Esophagus muscularis mucosa (tissue), 4 donors: ENCODE results near the gene NDUFB1. TPM values are rescaled to one million over a fixed set of nuclear protein-coding genes. Genes with fewer than 3 reads are reported as not detected.

Experiments
- DNase-seq: peaks from one replicate; pipeline ENCODE4 v3.0.0-alpha.2; 2017; ENCODE audit errors: extremely low spot score
- H3K27ac ChIP-seq, 4 donors: fragments of 200-600 bp; sonication (generic); replicated peaks in 1 of 4; 1 replicate in 3 of 4; 2 replicates in 1 of 4; pipeline ENCODE4 v1.5.1; 2016 to 2019; ENCODE audit warnings: mild to moderate bottlenecking in 1 of 4
- H3K27me3 ChIP-seq, 4 donors: fragments of 200-600 bp; sonication (generic); one replicate each; pipeline versions ENCODE4 v1.5.1 to v1.6.0; 2016 to 2019
- H3K36me3 ChIP-seq, 4 donors: fragments of 200-600 bp; sonication (generic); one replicate each; pipeline ENCODE4 v1.5.1; 2016 to 2019
- H3K4me1 ChIP-seq, 4 donors: fragments of 200-600 bp; sonication (generic); one replicate each; pipeline ENCODE4 v1.5.1; 2016 to 2019
- H3K4me3 ChIP-seq, 4 donors: fragments of 200-600 bp; sonication (generic); 1 replicate in 2 of 4; 2 replicates in 2 of 4; pipeline ENCODE4 v1.5.1; 2016 to 2019; ENCODE audit warnings: mild to moderate bottlenecking in 4 of 4, moderate library complexity in 1 of 4
- H3K9me3 ChIP-seq, 4 donors: fragments of 200-600 bp; sonication (generic); 1 replicate in 3 of 4; 2 replicates in 1 of 4; pipeline ENCODE4 v1.5.1; 2016 to 2019
- CTCF ChIP-seq, 3 experiments: fragments of 200-600 bp in 2 of 3; fragments of 450-650 bp in 1 of 3; sonication (generic) in 2 of 3; IDR thresholded peaks; one replicate each; pipeline ENCODE4 v1.5.1; 2017 to 2019; ENCODE audit warnings: antibody characterized with exemption in 3 of 3, mild to moderate bottlenecking in 2 of 3, moderate library complexity in 1 of 3
- EP300 ChIP-seq: sonication (generic); formaldehyde crosslinking; IDR thresholded peaks from one replicate; pipeline ENCODE4 v1.6.1; 2017; ENCODE audit warnings: antibody characterized with exemption
- POLR2A ChIP-seq: fragments of 450-650 bp; IDR thresholded peaks from one replicate; pipeline ENCODE4 v1.6.1; 2017; ENCODE audit warnings: antibody characterized with exemption, moderate library complexity, mild to moderate bottlenecking, low read depth
- POLR2AphosphoS5 ChIP-seq, 2 donors: sonication (generic); formaldehyde crosslinking; IDR thresholded peaks; one replicate each; pipeline ENCODE4 v1.6.1; 2017; ENCODE audit warnings: antibody characterized with exemption in 2 of 2
- WGBS: methylation state at CpG from one replicate; pipeline ENCODE4 v1.1.5; 2018; 5-methylcytosine and 5-hydroxymethylcytosine counted together
- intact Hi-C: fragments of 100-400 bp; cut with DNase I; formaldehyde crosslinking; loops from one replicate; pipeline ENCODE4 v1.15.1; 2023
- total RNA-seq, 4 donors: library from RNA; depleted of rRNA; stranded (reverse); fragments of >200 nt; gene quantifications; one replicate each; pipeline versions ENCODE4 v1.1.0 to v1.2.1, GENCODE V29; 2016

NDUFB1 gene
- total RNA-seq, 4 donors from 2014 or later = 197 to 457 (median 369) TPM

- Histone ChIP-seq H3K9me3 (no peaks in the 10 kb centered on the region), H3K4me3 (peak within 1 kb of the TSS; percentile 76 to 100 (median 83)), H3K27me3 (no peaks in the 10 kb centered on the region), H3K4me1 (peaks cover 36 to 48% (median 44%) of the 10 kb centered on the region in 4 donors), H3K27ac (peak within 1 kb of the TSS; percentile 89 to 99 (median 95)), H3K36me3 (no peaks in the 10 kb centered on the region)
- peak; percentile 99 for DNase-seq
- intact Hi-C loops = loop anchor here (5.0 kb wide), 1 partner anchor 64 kb away; the partner anchor contains the start of gene TRIP11
- TF ChIP-seq EP300 = no peak
- peak; percentile 77 to 84 for TF ChIP-seq POLR2AphosphoS5 (IDR thresholded peaks at IDR 0.05)
- TF ChIP-seq CTCF (IDR thresholded peaks at IDR 0.05) = peak; percentile 81 to 88 (median 82)
- peak; percentile 30 for TF ChIP-seq POLR2A
- WGBS = under 1% methylated on average over 23 of the region's 66 CpGs
These were observed 15.2 kb downstream of the NDUFB1 start, which contains the start of gene ATXN3 for GRCh38 chr14:92106143-92106926. ATXN3 (minus strand) TSS chr14:92106582; CDS start chr14:92106552, 30 bp downstream.

GRCh38 chr14:92105893-92106142, 15.7 kb downstream of the NDUFB1 start:
- intact Hi-C loops = loop anchor here (5.0 kb wide), 1 partner anchor 64 kb away; the partner anchor contains the start of gene TRIP11
- no peak for TF ChIP-seq CTCF (IDR thresholded peaks at IDR 0.05)
- no peak for TF ChIP-seq POLR2A
- TF ChIP-seq POLR2AphosphoS5 (IDR thresholded peaks at IDR 0.05) = no peak
- TF ChIP-seq EP300 = no peak
- H3K27me3 ChIP-seq = no peaks in the 10 kb centered on the region

GRCh38 chr14:92105073-92105892, 16.2 kb downstream of the NDUFB1 start:
- TF ChIP-seq CTCF (IDR thresholded peaks at IDR 0.05) (no peak), POLR2AphosphoS5 (IDR thresholded peaks at IDR 0.05) (no peak), EP300 (no peak)
- Histone ChIP-seq H3K27me3 (no peaks in the 10 kb centered on the region), H3K4me3 (peak overlapping the region; percentile 76 to 100 (median 83)), H3K9me3 (no peaks in the 10 kb centered on the region), H3K36me3 (no peaks in the 10 kb centered on the region), H3K4me1 (peaks cover 36 to 59% (median 55%) of the 10 kb centered on the region in 4 donors), H3K27ac (peak overlapping the region; percentile 89 to 99 (median 95))
- 55% methylated on average over 16 of the region's 16 CpGs for WGBS
- intact Hi-C loops = loop anchor here (5.0 kb wide), 1 partner anchor 63 kb away; the partner anchor contains the start of gene TRIP11
- DNase-seq = no peak

More at GRCh38 chr14:92105893-92106142, 15.7 kb downstream of the NDUFB1 start:
- H3K4me3 ChIP-seq = peak overlapping the region; percentile 76 to 100 (median 83)
- WGBS = 0% methylated on average over 10 of the region's 10 CpGs
- H3K4me1 ChIP-seq = peaks cover 36 to 53% (median 49%) of the 10 kb centered on the region in 4 donors
- DNase-seq = peak; percentile 92
- H3K27ac ChIP-seq = peak overlapping the region; percentile 89 to 99 (median 95)
- no peaks in the 10 kb centered on the region for H3K36me3 ChIP-seq
- no peaks in the 10 kb centered on the region for H3K9me3 ChIP-seq

DNA sequence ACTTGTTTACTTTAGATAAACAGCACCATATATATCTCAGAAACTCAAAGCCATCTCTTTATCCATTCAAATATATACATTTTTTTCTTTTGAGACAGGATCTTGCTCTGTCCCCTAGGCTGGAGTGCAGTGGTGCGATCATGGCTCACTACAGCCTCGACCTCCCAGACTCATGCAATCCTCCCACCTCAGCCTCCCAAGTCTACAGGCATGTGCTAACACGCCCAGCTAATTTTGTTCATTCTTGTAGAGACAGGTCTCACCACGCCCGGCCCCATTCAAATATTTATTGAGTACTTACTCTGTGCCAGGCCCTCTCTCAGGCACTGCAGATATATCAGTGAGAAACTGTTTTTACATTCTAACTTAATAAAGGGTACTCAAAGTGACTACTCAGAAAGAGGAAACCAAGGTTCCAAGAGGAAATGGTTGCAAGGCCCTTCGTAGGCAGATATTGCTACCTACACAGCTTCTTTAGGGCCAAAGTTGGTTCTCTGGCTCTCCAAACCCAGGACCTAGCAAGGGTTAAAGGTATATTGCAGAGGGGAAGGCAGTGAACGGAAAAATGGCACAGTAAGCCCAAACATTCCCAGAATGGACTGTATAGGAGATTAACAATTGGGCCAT, 18.0 kb downstream of the NDUFB1 start:
- no peak overlapping the region for H3K4me3 ChIP-seq
- peak overlapping the region in 1 of 4 donors; percentile 92 for H3K27ac ChIP-seq
- no peak for TF ChIP-seq EP300
- no peak for TF ChIP-seq CTCF (IDR thresholded peaks at IDR 0.05)
- TF ChIP-seq POLR2A = no peak
- no peak for TF ChIP-seq POLR2AphosphoS5 (IDR thresholded peaks at IDR 0.05)
- H3K36me3 ChIP-seq = no peaks in the 10 kb centered on the region
- no peaks in the 10 kb centered on the region for H3K9me3 ChIP-seq
- DNase-seq = no peak
- peaks cover 36 to 63% (median 58%) of the 10 kb centered on the region in 4 donors for H3K4me1 ChIP-seq
- intact Hi-C loops = no loop called here
- H3K27me3 ChIP-seq = no peaks in the 10 kb centered on the region
- 92% methylated on average over 7 of the region's 7 CpGs for WGBS
